Gastrocnemius medialis (tissue), 4 donors: ENCODE results near the gene TAF6.

ENCODE experiments used
- POLR2A ChIP-seq, 2 donors: fragments of 450-650 bp; IDR thresholded peaks; one replicate each; pipeline ENCODE4 v1.6.1; 2017; ENCODE audit warnings: antibody characterized with exemption in 2 of 2, mild to moderate bottlenecking in 2 of 2, moderate library complexity in 2 of 2
- TF ChIP-seq, protein P1 (sequence below), 5 experiments: fragments of 450-650 bp in 3 of 5; fragments of 200-600 bp in 2 of 5; sonication (generic) in 2 of 5; IDR thresholded peaks in 4 of 5; conservative IDR thresholded peaks in 1 of 5; 1 replicate in 4 of 5; 2 replicates in 1 of 5; pipeline ENCODE4 v1.5.1; 2016 to 2019; ENCODE audit warnings: antibody characterized with exemption in 5 of 5, mild to moderate bottlenecking in 3 of 5, moderate library complexity in 3 of 5

DNA sequence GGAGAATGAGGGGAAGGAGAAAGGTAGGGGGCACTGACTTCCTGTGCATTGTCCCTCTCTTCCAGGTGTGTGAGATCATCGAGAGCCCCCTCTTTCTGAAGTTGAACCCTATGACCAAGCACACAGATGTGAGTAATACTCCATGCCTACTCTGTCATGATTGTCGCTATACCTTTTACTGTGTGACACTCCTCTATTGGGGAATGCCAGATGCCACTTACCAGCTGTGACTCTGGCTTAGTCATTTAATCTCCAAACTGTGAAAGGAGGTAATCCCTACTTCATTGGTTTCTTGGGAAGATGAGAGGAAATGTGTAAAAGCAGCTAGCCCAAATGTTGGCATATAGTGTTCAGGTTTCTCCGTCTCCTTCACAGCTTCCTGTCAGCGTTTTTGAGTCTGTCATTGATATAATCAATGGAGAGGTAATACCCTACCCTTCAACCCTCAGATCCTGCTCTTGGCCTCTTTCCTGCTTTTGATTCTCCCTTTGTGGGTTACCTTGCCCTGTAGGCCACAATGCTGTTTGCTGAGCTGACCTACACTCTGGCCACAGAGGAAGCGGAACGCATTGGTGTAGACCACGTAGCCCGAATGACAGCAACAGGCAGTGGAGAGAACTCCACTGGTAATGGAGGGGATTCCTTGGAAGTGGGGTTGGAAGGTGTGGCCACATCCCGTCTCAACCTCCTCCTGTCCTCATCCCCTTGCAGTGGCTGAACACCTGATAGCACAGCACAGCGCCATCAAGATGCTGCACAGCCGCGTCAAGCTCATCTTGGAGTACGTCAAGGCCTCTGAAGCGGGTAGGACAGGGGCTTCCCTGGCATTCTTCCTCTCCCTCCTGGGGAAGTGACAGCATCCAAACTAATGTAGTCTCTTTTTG, 28.4 kb downstream of the TAF6 start:
- TF ChIP-seq, protein P1, sequence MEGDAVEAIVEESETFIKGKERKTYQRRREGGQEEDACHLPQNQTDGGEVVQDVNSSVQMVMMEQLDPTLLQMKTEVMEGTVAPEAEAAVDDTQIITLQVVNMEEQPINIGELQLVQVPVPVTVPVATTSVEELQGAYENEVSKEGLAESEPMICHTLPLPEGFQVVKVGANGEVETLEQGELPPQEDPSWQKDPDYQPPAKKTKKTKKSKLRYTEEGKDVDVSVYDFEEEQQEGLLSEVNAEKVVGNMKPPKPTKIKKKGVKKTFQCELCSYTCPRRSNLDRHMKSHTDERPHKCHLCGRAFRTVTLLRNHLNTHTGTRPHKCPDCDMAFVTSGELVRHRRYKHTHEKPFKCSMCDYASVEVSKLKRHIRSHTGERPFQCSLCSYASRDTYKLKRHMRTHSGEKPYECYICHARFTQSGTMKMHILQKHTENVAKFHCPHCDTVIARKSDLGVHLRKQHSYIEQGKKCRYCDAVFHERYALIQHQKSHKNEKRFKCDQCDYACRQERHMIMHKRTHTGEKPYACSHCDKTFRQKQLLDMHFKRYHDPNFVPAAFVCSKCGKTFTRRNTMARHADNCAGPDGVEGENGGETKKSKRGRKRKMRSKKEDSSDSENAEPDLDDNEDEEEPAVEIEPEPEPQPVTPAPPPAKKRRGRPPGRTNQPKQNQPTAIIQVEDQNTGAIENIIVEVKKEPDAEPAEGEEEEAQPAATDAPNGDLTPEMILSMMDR (IDR thresholded peaks at IDR 0.05 in 4 of 5, conservative IDR thresholded peaks at IDR 0.05 in 1 of 5): no peak
- no peak for TF ChIP-seq POLR2A (IDR thresholded peaks at IDR 0.05)
